PFSK-1 (cell line): ENCODE measurements around the gene WDFY2.

Experiments used
- FOXP2 ChIP-seq: optimal IDR thresholded peaks from 2 replicates; pipeline ENCODE3; 2011; ENCODE audit warnings: borderline replicate concordance, control low read depth, inconsistent platforms; ENCODE audit not compliant: insufficient read depth; ENCODE audit errors: extremely low read length, extremely low read depth
- POLR2AphosphoS5 ChIP-seq: IDR thresholded peaks from 2 replicates; pipeline ENCODE4 v1.6.1; 2012; ENCODE audit warnings: low read depth, mild to moderate bottlenecking, control low read depth, low read length, moderate library complexity
- REST ChIP-seq, 2 experiments: IDR thresholded peaks; 2 replicates each; pipeline versions ENCODE4 v1.6.1 to v1.8.0; 2011 to 2012; ENCODE audit warnings: low read depth in 2 of 2, low read length in 2 of 2, control low read depth in 1 of 2, inconsistent platforms in 1 of 2, mild to moderate bottlenecking in 1 of 2, moderate library complexity in 1 of 2; ENCODE audit not compliant: insufficient read depth in 1 of 2
- SIN3A ChIP-seq: IDR thresholded peaks from 2 replicates; pipeline ENCODE4 v1.6.1; 2012; ENCODE audit warnings: mild to moderate bottlenecking, low read length, moderate library complexity, borderline replicate concordance; ENCODE audit not compliant: insufficient read depth
- TAF1 ChIP-seq: IDR thresholded peaks from 2 replicates; pipeline ENCODE4 v1.6.1; 2012; ENCODE audit warnings: low read length, control low read depth, borderline replicate concordance; ENCODE audit not compliant: insufficient read depth

WDFY2 gene

GRCh38 chr13:51676739-51677138 lies 92.5 kb downstream of the WDFY2 start:
- TF ChIP-seq SIN3A = no peak
- no peak for TF ChIP-seq TAF1
- TF ChIP-seq REST (IDR thresholded peaks at IDR 0.05; ENCODE audit: insufficient read depth in 1 of 2, low read depth in 2 of 2, low read length in 2 of 2) = no peak
- TF ChIP-seq FOXP2 = no peak
- no peak for TF ChIP-seq POLR2AphosphoS5

- TF ChIP-seq TAF1 (no peak), REST (IDR thresholded peaks at IDR 0.05; ENCODE audit: insufficient read depth in 1 of 2, low read depth in 2 of 2, low read length in 2 of 2) (no peak), SIN3A (no peak), FOXP2 (no peak), POLR2AphosphoS5 (no peak)
These were observed 94.2 kb downstream of the WDFY2 start for GRCh38 chr13:51678420-51678819.

GRCh38 chr13:51679616-51680015 lies 95.4 kb downstream of the WDFY2 start:
- no peak for TF ChIP-seq FOXP2
- no peak for TF ChIP-seq TAF1
- TF ChIP-seq POLR2AphosphoS5 = no peak
- no peak for TF ChIP-seq SIN3A
- TF ChIP-seq REST (IDR thresholded peaks at IDR 0.05; ENCODE audit: insufficient read depth in 1 of 2, low read depth in 2 of 2, low read length in 2 of 2) = no peak

GRCh38 chr13:51681037-51681678 lies 96.9 kb downstream of the WDFY2 start:
- TF ChIP-seq POLR2AphosphoS5 = no peak
- no peak for TF ChIP-seq REST (IDR thresholded peaks at IDR 0.05; ENCODE audit: insufficient read depth in 1 of 2, low read depth in 2 of 2, low read length in 2 of 2)
- TF ChIP-seq SIN3A = no peak
- no peak for TF ChIP-seq TAF1
- TF ChIP-seq FOXP2 = no peak

- no peak for TF ChIP-seq SIN3A
- no peak for TF ChIP-seq TAF1
- TF ChIP-seq POLR2AphosphoS5 = no peak
- TF ChIP-seq FOXP2 = no peak
- TF ChIP-seq REST (IDR thresholded peaks at IDR 0.05; ENCODE audit: insufficient read depth in 1 of 2, low read depth in 2 of 2, low read length in 2 of 2) = no peak
These were observed 98.4 kb downstream of the WDFY2 start for GRCh38 chr13:51682686-51683085.
